GM12878 (cell line): ENCODE data around the gene PRPF31. TPM values are rescaled to one million over a fixed set of nuclear protein-coding genes. Genes with fewer than 3 reads are reported as not detected.

Experiments used
- ATAC-seq: fragments of 200-7000 bp; cut with Tn5 transposase; 3 replicates; pipeline ENCODE4 v1.9.1; 2020; ENCODE audit warnings: mild to moderate bottlenecking, moderate library complexity
- BruUV-seq: library from RNA; stranded (reverse); fragments of 400-500 nt; replicated peaks from 2 replicates; lab custom pipeline; 2021; lab: Mats Ljungman, UMichigan
- CTCF ChIA-PET: fragments of 300-600 bp; sonication (Branson Sonifier 250); formaldehyde crosslinking; extraction: SDS; loops from one replicate; lab custom pipeline; 2021; ENCODE audit warnings: inconsistent platforms; lab: Yijun Ruan, JAX
- POLR2A ChIA-PET: fragments of 350-600 bp; formaldehyde crosslinking; extraction: SDS; loops from one replicate; lab custom pipeline; 2021; ENCODE audit warnings: inconsistent platforms; lab: Charles Lee
- RAD21 ChIA-PET: fragments of 300-600 bp; sonication (Branson Sonifier 250); formaldehyde crosslinking; loops from one replicate; lab custom pipeline; 2023; ENCODE audit warnings: antibody characterized with exemption; ENCODE audit not compliant: unreplicated experiment; lab: Charles Lee
- SMC1A ChIA-PET: fragments of 300-600 bp; sonication (Branson Sonifier 250); formaldehyde crosslinking; loops from one replicate; lab custom pipeline; 2023; ENCODE audit not compliant: unreplicated experiment, uncharacterized antibody; lab: Charles Lee
- DNase-seq: peaks from one replicate; pipeline ENCODE4 v3.0.0-alpha.2; 2011; ENCODE audit warnings: low read depth, low spot score
- FAIRE-seq: peaks from 3 replicates; lab custom pipeline; 2011; peaks lifted over from hg19 to GRCh38; lab: Jason Lieb, UNC
- H2AFZ ChIP-seq: 2 replicates; pipeline ENCODE4 v1.6.0; 2011; ENCODE audit warnings: low read depth, low read length, control low read depth; ENCODE audit not compliant: control insufficient read depth
- H3K27ac ChIP-seq: 2 replicates; pipeline ENCODE4 v1.5.1; 2011; ENCODE audit warnings: control low read depth; ENCODE audit not compliant: control insufficient read depth, insufficient read depth
- H3K27me3 ChIP-seq, 2 experiments: replicated peaks in 1 of 2; 2 replicates each; pipeline versions ENCODE4 v1.6.0 to v1.6.1; 2011; ENCODE audit warnings: low read length in 1 of 2; ENCODE audit not compliant: control insufficient read depth in 2 of 2, insufficient read depth in 2 of 2
- H3K36me3 ChIP-seq, 2 experiments: 2 replicates each; pipeline ENCODE4 v1.5.1; 2011; ENCODE audit warnings: low read length in 1 of 2; ENCODE audit not compliant: control insufficient read depth in 2 of 2, insufficient read depth in 2 of 2
- H3K4me1 ChIP-seq: 2 replicates; pipeline ENCODE4 v1.6.1; 2011; ENCODE audit warnings: mild to moderate bottlenecking, low read length, moderate library complexity, mixed read lengths; ENCODE audit not compliant: control insufficient read depth, insufficient read depth
- H3K4me2 ChIP-seq: 2 replicates; pipeline ENCODE4 v1.6.0; 2011; ENCODE audit warnings: control low read depth; ENCODE audit not compliant: control insufficient read depth, insufficient read depth
- H3K4me3 ChIP-seq: fragments of 200-600 bp; sonication (generic); 2 replicates; pipeline ENCODE4 v1.5.1; 2016
- H3K79me2 ChIP-seq: 2 replicates; pipeline ENCODE4 v1.6.0; 2011; ENCODE audit warnings: low read length; ENCODE audit not compliant: control insufficient read depth, insufficient read depth
- H3K9ac ChIP-seq: 2 replicates; pipeline ENCODE4 v1.8.0; 2011; ENCODE audit warnings: low read length, control low read depth, mixed read lengths; ENCODE audit not compliant: control insufficient read depth, insufficient read depth
- H3K9me3 ChIP-seq: replicated peaks from 3 replicates; pipeline ENCODE4 v1.5.1; 2011; ENCODE audit warnings: mild to moderate bottlenecking, low read length; ENCODE audit not compliant: control insufficient read depth, insufficient read depth
- H4K20me1 ChIP-seq: 2 replicates; pipeline ENCODE4 v1.6.0; 2011; ENCODE audit not compliant: control insufficient read depth, insufficient read depth
- CBFB ChIP-seq: IDR thresholded peaks from 2 replicates; pipeline ENCODE4 v1.6.1; 2016; ENCODE audit warnings: antibody characterized with exemption, low read depth
- CHD2 ChIP-seq: IDR thresholded peaks from 2 replicates; pipeline ENCODE4 v1.6.1; 2011; ENCODE audit warnings: low read depth, low read length, improper control_type of control experiment, borderline replicate concordance
- CREB1 ChIP-seq: IDR thresholded peaks from 2 replicates; pipeline ENCODE4 v1.6.1; 2012; ENCODE audit warnings: low read depth, mild to moderate bottlenecking, inconsistent platforms
- ESRRA ChIP-seq: IDR thresholded peaks from 2 replicates; pipeline ENCODE4 v1.6.1; 2012; ENCODE audit warnings: mild to moderate bottlenecking, low read length, improper control_type of control experiment
- KLF5 ChIP-seq: fragments of 450-650 bp; IDR thresholded peaks from 2 replicates; pipeline ENCODE4 v1.6.1; 2014; ENCODE audit warnings: mild to moderate bottlenecking; ENCODE audit not compliant: partially characterized antibody
- MYC ChIP-seq: IDR thresholded peaks from 2 replicates; pipeline ENCODE4 v1.6.1; 2011; ENCODE audit warnings: mild to moderate bottlenecking, low read length, moderate library complexity, inconsistent platforms; ENCODE audit not compliant: insufficient read depth, insufficient replicate concordance, insufficient read length, severe bottlenecking
- NR2C2 ChIP-seq: IDR thresholded peaks from 2 replicates; pipeline ENCODE4 v1.6.1; 2011; ENCODE audit warnings: borderline replicate concordance, low read depth; ENCODE audit not compliant: control insufficient read depth, insufficient read length
- RFX5 ChIP-seq: IDR thresholded peaks from 2 replicates; pipeline ENCODE4 v1.6.1; 2011; ENCODE audit warnings: low read depth, low read length, improper control_type of control experiment
- SREBF1 ChIP-seq: IDR thresholded peaks from 2 replicates; pipeline ENCODE4 v1.6.1; 2012; ENCODE audit warnings: mild to moderate bottlenecking, low read length
- WGBS: methylation state at CpG from one replicate; pipeline ENCODE4 v1.1.6; 2016; ENCODE audit warnings: low lambda C conversion rate; ENCODE audit not compliant: insufficient replicate concordance, insufficient coverage; ENCODE audit errors: missing lambda C conversion rate; 5-methylcytosine and 5-hydroxymethylcytosine counted together
- in situ Hi-C: fragments of 300-500 bp; cut with MboI; formaldehyde crosslinking; loops from 9 replicates; pipeline ENCODE4 v1.14.3; 2018; ENCODE audit warnings: mixed read lengths
- intact Hi-C: fragments of 100-400 bp; cut with micrococcal nuclease; formaldehyde crosslinking; loops from one replicate; pipeline ENCODE4 v1.14.2; 2022; ENCODE audit not compliant: unreplicated experiment
- polyA plus RNA-seq, 11 experiments: library from polyadenylated mRNA; depleted of rRNA in 4 of 11; unstranded in 6 of 11; stranded (reverse) in 5 of 11; fragments of >200 nt; fragmentation: Nextera tagmentation in 4 of 11; fragmentation: Illumina TruSeq in 1 of 11; extraction: Ambion mirVana in 4 of 11; extraction: Trizol in 1 of 11; gene quantifications; 1 replicate in 1 of 11; 2 replicates in 10 of 11; pipeline versions ENCODE4 v1.2.1 to v1.2.3, GENCODE V29; 2011 to 2016; ENCODE audit warnings: inconsistent platforms in 2 of 11, missing spikeins in 2 of 11, low read depth in 1 of 11
- total RNA-seq, 4 experiments: library from RNA; depleted of rRNA in 3 of 4; stranded (reverse); fragments of >200 nt in 3 of 4; fragmentation: Illumina TruSeq in 1 of 4; extraction: Trizol in 1 of 4; gene quantifications; 2 replicates each; pipeline versions ENCODE4 v1.2.1 to v1.2.3, GENCODE V29; 2013 to 2021
- TF ChIP-seq, protein P1 (sequence below): fragments of 450-650 bp; IDR thresholded peaks from 2 replicates; pipeline ENCODE4 v1.6.1; 2017; ENCODE audit warnings: mild to moderate bottlenecking, low read depth, inconsistent platforms; ENCODE audit not compliant: poor library complexity, severe bottlenecking
- TF ChIP-seq, protein P2 (sequence below): IDR thresholded peaks from 2 replicates; pipeline ENCODE4 v1.6.1; 2011; ENCODE audit warnings: borderline replicate concordance, low read depth, mild to moderate bottlenecking, moderate library complexity, mixed read lengths, low read length; ENCODE audit not compliant: insufficient read depth; ENCODE audit errors: extremely low read length

The PRPF31 gene
- total and polyA plus RNA-seq, 10 of the 15 experiments (the other 5 are each of a cell fraction or from before 2014, with no cell fraction given) = 2.7 to 170 (median 69.7) TPM

DNA sequence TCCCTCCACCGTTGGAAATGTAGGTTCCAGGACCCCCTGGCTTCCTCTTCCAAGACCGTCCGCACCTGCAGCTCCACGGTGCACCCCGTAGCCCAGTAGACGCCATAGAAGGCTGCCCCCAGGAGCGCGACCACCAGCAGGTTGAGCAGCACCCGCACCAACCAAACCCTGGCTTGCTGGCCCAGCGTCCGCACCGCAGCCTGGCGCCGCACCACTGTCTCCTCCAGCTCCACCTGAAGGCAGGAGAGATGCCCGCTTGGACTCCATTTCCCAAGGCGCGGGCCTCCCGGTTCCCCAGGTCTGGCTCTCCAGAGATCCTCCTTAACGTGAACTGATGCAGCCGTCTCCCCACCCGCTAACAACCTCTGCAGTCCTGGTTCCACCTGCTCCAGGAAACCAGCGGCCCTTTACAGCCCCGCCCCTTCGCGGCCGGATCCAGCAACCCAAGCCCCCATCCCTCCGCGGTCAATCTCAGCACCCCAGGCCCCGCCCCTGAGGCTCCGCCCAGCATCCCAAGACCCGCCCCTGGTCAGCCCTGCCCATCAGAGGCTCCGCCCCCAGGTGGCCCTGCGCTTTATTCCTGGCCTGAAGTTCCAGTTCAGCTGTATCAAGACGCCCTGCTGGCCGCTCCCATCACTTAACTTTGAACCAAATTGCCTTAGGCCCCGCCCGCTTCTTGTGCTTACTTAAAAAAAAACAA lies 49.0 kb downstream of the PRPF31 start:
- no peak overlapping the region for H3K4me2 ChIP-seq
- BruUV-seq = no TSS peak
- 19% methylated on average over 37 of the region's 37 CpGs for WGBS
- SMC1A ChIA-PET = no interaction called here
- in situ Hi-C loops (no loop called here), intact Hi-C loops (no loop called here)
- no peaks in the 10 kb centered on the region; the same call in 1 of the 2 replicates for H3K79me2 ChIP-seq
- no peaks in the 10 kb centered on the region for H4K20me1 ChIP-seq
- ATAC-seq = no peak
- no peak overlapping the region for H3K9ac ChIP-seq
- H3K27me3 ChIP-seq = no peaks in the 10 kb centered on the region
- TF ChIP-seq RFX5 = no peak
- TF ChIP-seq, protein P1, sequence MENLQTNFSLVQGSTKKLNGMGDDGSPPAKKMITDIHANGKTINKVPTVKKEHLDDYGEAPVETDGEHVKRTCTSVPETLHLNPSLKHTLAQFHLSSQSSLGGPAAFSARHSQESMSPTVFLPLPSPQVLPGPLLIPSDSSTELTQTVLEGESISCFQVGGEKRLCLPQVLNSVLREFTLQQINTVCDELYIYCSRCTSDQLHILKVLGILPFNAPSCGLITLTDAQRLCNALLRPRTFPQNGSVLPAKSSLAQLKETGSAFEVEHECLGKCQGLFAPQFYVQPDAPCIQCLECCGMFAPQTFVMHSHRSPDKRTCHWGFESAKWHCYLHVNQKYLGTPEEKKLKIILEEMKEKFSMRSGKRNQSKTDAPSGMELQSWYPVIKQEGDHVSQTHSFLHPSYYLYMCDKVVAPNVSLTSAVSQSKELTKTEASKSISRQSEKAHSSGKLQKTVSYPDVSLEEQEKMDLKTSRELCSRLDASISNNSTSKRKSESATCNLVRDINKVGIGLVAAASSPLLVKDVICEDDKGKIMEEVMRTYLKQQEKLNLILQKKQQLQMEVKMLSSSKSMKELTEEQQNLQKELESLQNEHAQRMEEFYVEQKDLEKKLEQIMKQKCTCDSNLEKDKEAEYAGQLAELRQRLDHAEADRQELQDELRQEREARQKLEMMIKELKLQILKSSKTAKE = no peak
- no peak for TF ChIP-seq ESRRA
- TF ChIP-seq, protein P2, sequence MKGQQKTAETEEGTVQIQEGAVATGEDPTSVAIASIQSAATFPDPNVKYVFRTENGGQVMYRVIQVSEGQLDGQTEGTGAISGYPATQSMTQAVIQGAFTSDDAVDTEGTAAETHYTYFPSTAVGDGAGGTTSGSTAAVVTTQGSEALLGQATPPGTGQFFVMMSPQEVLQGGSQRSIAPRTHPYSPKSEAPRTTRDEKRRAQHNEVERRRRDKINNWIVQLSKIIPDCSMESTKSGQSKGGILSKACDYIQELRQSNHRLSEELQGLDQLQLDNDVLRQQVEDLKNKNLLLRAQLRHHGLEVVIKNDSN = no peak
- TF ChIP-seq CHD2 = no peak
- TF ChIP-seq CREB1 = no peak
- TF ChIP-seq MYC = no peak
- TF ChIP-seq SREBF1 = no peak
- TF ChIP-seq CBFB = no peak
- no peak for TF ChIP-seq KLF5
- TF ChIP-seq NR2C2 = no peak
- H3K36me3 ChIP-seq = no peaks in the 10 kb centered on the region
- H2AFZ ChIP-seq = no peak overlapping the region
- RAD21 ChIA-PET = no interaction called here
- FAIRE-seq = no peak
- no peak overlapping the region for H3K4me3 ChIP-seq
- CTCF ChIA-PET = interaction anchor here (1.2 kb wide), 1 partner anchor 224 kb away, joined by 6 read pairs; no protein-coding TSS in a partner anchor
- peaks cover 4% of the 10 kb centered on the region; the same call in 1 of the 2 replicates for H3K4me1 ChIP-seq
- POLR2A ChIA-PET = no interaction called here
- no peak for DNase-seq
- H3K27ac ChIP-seq = no peak overlapping the region
- no peaks in the 10 kb centered on the region; the same call in 2 of the 3 replicates for H3K9me3 ChIP-seq
